Central memory CD8-positive, alpha-beta T cell (primary cell): ENCODE data around the gene CRYBG3.
"Not testable (repeated sequence)": the region's sequence is repeated elsewhere in the genome, so short reads cannot be mapped to it uniquely, and the experiment has no call there.

Experiments used
- ATAC-seq: fragments of 150-1000 bp; cut with Tn5 transposase; replicated peaks from 2 replicates; pipeline ENCODE4 v1.10.0; 2022; ENCODE audit warnings: mild to moderate bottlenecking, moderate FRiP score, moderate number of reproducible peaks; ENCODE audit not compliant: poor library complexity, severe bottlenecking; ENCODE audit errors: extremely low read depth
- DNase-seq, 2 donors: peaks; one replicate each; pipeline ENCODE4 v3.0.0; 2021; ENCODE audit warnings: low spot score in 2 of 2
- H3K27ac Mint-ChIP-seq: one replicate; pipeline ENCODE4 v1.8.0; 2022; ENCODE audit warnings: low read depth, mild to moderate bottlenecking, moderate library complexity, mixed read lengths
- H3K27me3 Mint-ChIP-seq: one replicate; pipeline ENCODE4 v1.8.0; 2022; ENCODE audit warnings: mixed read lengths
- H3K36me3 Mint-ChIP-seq: one replicate; pipeline ENCODE4 v1.8.0; 2022; ENCODE audit warnings: mild to moderate bottlenecking, moderate library complexity, mixed read lengths; ENCODE audit not compliant: insufficient read depth
- H3K4me1 Mint-ChIP-seq: one replicate; pipeline ENCODE4 v1.8.0; 2022; ENCODE audit warnings: mixed read lengths
- H3K4me3 Mint-ChIP-seq: one replicate; pipeline ENCODE4 v1.8.0; 2022; ENCODE audit warnings: mild to moderate bottlenecking, moderate library complexity, mixed read lengths
- H3K9me3 Mint-ChIP-seq: one replicate; pipeline ENCODE4 v1.8.0; 2022; ENCODE audit warnings: mixed read lengths

The CRYBG3 gene

GRCh38 chr3:97885931-97886824 is 64.4 kb downstream of the CRYBG3 start:
- Mint-ChIP-seq H3K4me1 (peaks cover 9% of the 10 kb centered on the region), H3K27me3 (no peaks in the 10 kb centered on the region), H3K27ac (no peak overlapping the region), H3K9me3 (no peaks in the 10 kb centered on the region), H3K4me3 (no peak overlapping the region), H3K36me3 (peaks cover 2% of the 10 kb centered on the region)
- no peak for DNase-seq
- no peak for ATAC-seq

- DNase-seq: no peak
- peaks cover 2% of the 10 kb centered on the region for H3K36me3 Mint-ChIP-seq
- H3K27ac Mint-ChIP-seq: no peak overlapping the region
- H3K9me3 Mint-ChIP-seq: no peaks in the 10 kb centered on the region
- H3K4me1 Mint-ChIP-seq: no peaks in the 10 kb centered on the region
- H3K27me3 Mint-ChIP-seq: no peaks in the 10 kb centered on the region
- no peak overlapping the region for H3K4me3 Mint-ChIP-seq
- ATAC-seq: no peak
Measured at GRCh38 chr3:97889814-97890213, 68.0 kb downstream of the CRYBG3 start.

- Mint-ChIP-seq H3K9me3 (no peaks in the 10 kb centered on the region), H3K4me1 (no peaks in the 10 kb centered on the region), H3K27ac (no peak overlapping the region), H3K36me3 (peaks cover 3% of the 10 kb centered on the region), H3K27me3 (no peaks in the 10 kb centered on the region), H3K4me3 (no peak overlapping the region)
- ATAC-seq: no peak
- DNase-seq: no peak
Measured at GRCh38 chr3:97892852-97893251, 71.0 kb downstream of the CRYBG3 start.

GRCh38 chr3:97895216-97895615 is 73.4 kb downstream of the CRYBG3 start:
- Mint-ChIP-seq H3K4me1 (no peaks in the 10 kb centered on the region), H3K9me3 (no peaks in the 10 kb centered on the region), H3K27me3 (no peaks in the 10 kb centered on the region), H3K4me3 (no peak overlapping the region), H3K36me3 (peaks cover 3% of the 10 kb centered on the region), H3K27ac (no peak overlapping the region)
- ATAC-seq (no peak), DNase-seq (no peak)

GRCh38 chr3:97896129-97896528 is 74.3 kb downstream of the CRYBG3 start:
- H3K27me3 Mint-ChIP-seq: no peaks in the 10 kb centered on the region
- no peak overlapping the region for H3K4me3 Mint-ChIP-seq
- DNase-seq (no peak), ATAC-seq (no peak)
- H3K27ac Mint-ChIP-seq: no peak overlapping the region
- H3K9me3 Mint-ChIP-seq: no peaks in the 10 kb centered on the region
- peaks cover 3% of the 10 kb centered on the region for H3K36me3 Mint-ChIP-seq
- no peaks in the 10 kb centered on the region for H3K4me1 Mint-ChIP-seq

GRCh38 chr3:97896547-97896946 is 74.7 kb downstream of the CRYBG3 start:
- Mint-ChIP-seq H3K27ac (no peak overlapping the region), H3K9me3 (no peaks in the 10 kb centered on the region), H3K4me1 (no peaks in the 10 kb centered on the region), H3K36me3 (peaks cover 3% of the 10 kb centered on the region), H3K4me3 (no peak overlapping the region), H3K27me3 (no peaks in the 10 kb centered on the region)
- DNase-seq: no peak
- ATAC-seq: no peak

- ATAC-seq (no peak), DNase-seq (no peak)
- Mint-ChIP-seq H3K9me3 (no peaks in the 10 kb centered on the region), H3K27me3 (no peaks in the 10 kb centered on the region), H3K4me3 (no peak overlapping the region), H3K27ac (no peak overlapping the region), H3K36me3 (peaks cover 3% of the 10 kb centered on the region), H3K4me1 (no peaks in the 10 kb centered on the region)
Measured at GRCh38 chr3:97899331-97899730, 77.5 kb downstream of the CRYBG3 start.

- Mint-ChIP-seq H3K4me3 (no peak overlapping the region), H3K27me3 (no peaks in the 10 kb centered on the region), H3K4me1 (no peaks in the 10 kb centered on the region), H3K9me3 (no peaks in the 10 kb centered on the region), H3K27ac (peak overlapping the region; percentile 3), H3K36me3 (no peaks in the 10 kb centered on the region)
- DNase-seq (no peak), ATAC-seq (no peak)
Measured at GRCh38 chr3:97901313-97902248, 79.8 kb downstream of the CRYBG3 start.

- peak overlapping the region; percentile 88 for H3K4me3 Mint-ChIP-seq
- ATAC-seq, H3K36me3 Mint-ChIP-seq: not testable (repeated sequence)
Measured at GRCh38 chr3:97909830-97910229, 88.0 kb downstream of the CRYBG3 start.

GRCh38 chr3:97910236-97910831 is 88.5 kb downstream of the CRYBG3 start:
- ATAC-seq (peak; percentile 65), DNase-seq (peak; percentile 18 to 41)
- H3K4me1 Mint-ChIP-seq: peaks cover 22% of the 10 kb centered on the region
- peak overlapping the region; percentile 97 for H3K27ac Mint-ChIP-seq
- not testable (repeated sequence) for H3K36me3 Mint-ChIP-seq, H3K9me3 Mint-ChIP-seq, H3K27me3 Mint-ChIP-seq
- H3K4me3 Mint-ChIP-seq: peak overlapping the region; percentile 88

More at GRCh38 chr3:97909830-97910229, 88.0 kb downstream of the CRYBG3 start:
- Mint-ChIP-seq H3K27ac (peak overlapping the region; percentile 97), H3K4me1 (peaks cover 22% of the 10 kb centered on the region)
- not testable (repeated sequence) for DNase-seq, H3K27me3 Mint-ChIP-seq, H3K9me3 Mint-ChIP-seq

GRCh38 chr3:97910931-97911351 is 89.1 kb downstream of the CRYBG3 start:
- DNase-seq: peak in 1 of 2 donors; percentile 16
- no peaks in the 10 kb centered on the region for H3K9me3 Mint-ChIP-seq
- no peaks in the 10 kb centered on the region for H3K36me3 Mint-ChIP-seq
- peak overlapping the region; percentile 88 for H3K4me3 Mint-ChIP-seq
- no peaks in the 10 kb centered on the region for H3K27me3 Mint-ChIP-seq
- peaks cover 22% of the 10 kb centered on the region for H3K4me1 Mint-ChIP-seq
- H3K27ac Mint-ChIP-seq: peak overlapping the region; percentile 97
- peak; percentile 93 for ATAC-seq

- no peak for DNase-seq
- ATAC-seq: no peak
- H3K9me3 Mint-ChIP-seq: no peaks in the 10 kb centered on the region
- no peaks in the 10 kb centered on the region for H3K27me3 Mint-ChIP-seq
- H3K4me1 Mint-ChIP-seq: peaks cover 22% of the 10 kb centered on the region
- H3K36me3 Mint-ChIP-seq: no peaks in the 10 kb centered on the region
- H3K4me3 Mint-ChIP-seq: peak overlapping the region; percentile 88
- peak overlapping the region; percentile 97 for H3K27ac Mint-ChIP-seq
Measured at GRCh38 chr3:97911459-97911858, 89.6 kb downstream of the CRYBG3 start.
